Measurements from ENCODE around the gene ADAMTS13. TPM values are rescaled to one million over a fixed set of nuclear protein-coding genes. Genes with fewer than 3 reads are reported as not detected.

The ADAMTS13 gene
- total RNA-seq, 4 donors from 2014 or later = 1.9 to 2.2 (median 2.0) TPM; not detected in 1

GRCh38 chr9:133490201-133490681, 68.1 kb downstream of the ADAMTS13 start:
- TF ChIP-seq CTCF (IDR thresholded peaks at IDR 0.05; ENCODE audit: low read depth) = no peak

GRCh38 chr9:133490865-133491655, 68.9 kb downstream of the ADAMTS13 start:
- TF ChIP-seq CTCF (IDR thresholded peaks at IDR 0.05; ENCODE audit: low read depth) = no peak

GRCh38 chr9:133491656-133491925, 69.4 kb downstream of the ADAMTS13 start:
- no peak for TF ChIP-seq CTCF (IDR thresholded peaks at IDR 0.05; ENCODE audit: low read depth)

GRCh38 chr9:133492061-133493021, 70.2 kb downstream of the ADAMTS13 start:
- TF ChIP-seq CTCF (IDR thresholded peaks at IDR 0.05; ENCODE audit: low read depth) = no peak

GRCh38 chr9:133493428-133493827, 71.3 kb downstream of the ADAMTS13 start:
- no peak for TF ChIP-seq CTCF (IDR thresholded peaks at IDR 0.05; ENCODE audit: low read depth)

- no peak for TF ChIP-seq CTCF (IDR thresholded peaks at IDR 0.05; ENCODE audit: low read depth)
These were observed 71.8 kb downstream of the ADAMTS13 start for GRCh38 chr9:133493845-133494540.
